DND-41 (cell line): ENCODE results near the gene GMPS.

Experiments
- CTCF ChIP-seq: IDR thresholded peaks from 2 replicates; pipeline ENCODE4 v1.5.1; 2012; ENCODE audit warnings: borderline replicate concordance, low read length, moderate library complexity, mild to moderate bottlenecking; ENCODE audit not compliant: poor library complexity, severe bottlenecking; ENCODE audit errors: extremely low read depth
- EZH2 ChIP-seq: IDR thresholded peaks from 3 replicates; pipeline ENCODE4 v1.6.1; 2012; ENCODE audit warnings: borderline replicate concordance, low read depth, mild to moderate bottlenecking, moderate library complexity, low read length, inconsistent platforms; ENCODE audit not compliant: severe bottlenecking

GRCh38 chr3:155880286-155880685 lies 9.8 kb downstream of the GMPS start:
- TF ChIP-seq CTCF (no peak), EZH2 (no peak)
